NOMO-1 treated with DMSO at 0.1 percent for 48 hours (cell line): ENCODE data around the gene FOLR3.
"Not testable (repeated sequence)": the region's sequence is repeated elsewhere in the genome, so short reads cannot be mapped to it uniquely, and the experiment has no call there.

Experiments used
- DNase-seq: peaks from one replicate; lab custom pipeline; 2025; ENCODE audit not compliant: unreplicated experiment; lab: John Stamatoyannopoulos, UW

Gene FOLR3

GRCh38 chr11:72162891-72163492 lies 27.5 kb downstream of the FOLR3 start:
- no peak for DNase-seq

GRCh38 chr11:72164187-72164586 lies 28.7 kb downstream of the FOLR3 start:
- DNase-seq = not testable (repeated sequence)

- DNase-seq = not testable (repeated sequence)
Measured at GRCh38 chr11:72169046-72169555, 33.6 kb downstream of the FOLR3 start.

DNA sequence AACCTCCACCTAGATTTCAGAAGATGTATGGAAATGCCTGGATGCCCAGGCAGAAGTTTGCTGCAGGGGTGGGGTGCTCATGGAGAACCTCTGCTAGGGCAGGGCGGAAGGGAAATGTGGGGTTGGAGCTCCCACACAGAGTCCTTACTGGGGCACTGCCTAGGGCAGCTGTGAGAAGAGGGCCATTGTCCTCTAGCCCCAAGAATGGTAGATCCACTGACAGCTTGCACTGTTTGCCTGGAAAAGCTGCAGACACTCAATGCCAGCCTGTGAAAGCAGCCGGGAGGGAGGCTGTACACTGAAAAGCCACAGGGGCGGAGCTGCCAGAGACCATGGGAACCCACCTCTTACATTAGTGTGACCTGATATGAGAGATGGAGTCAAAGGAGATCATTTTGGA lies 34.2 kb downstream of the FOLR3 start:
- DNase-seq = not testable (repeated sequence)

GRCh38 chr11:72172043-72172442 lies 36.5 kb downstream of the FOLR3 start:
- not testable (repeated sequence) for DNase-seq

- DNase-seq = no peak
Measured at GRCh38 chr11:72173291-72173690, 37.8 kb downstream of the FOLR3 start.

- no peak for DNase-seq
Measured at GRCh38 chr11:72174302-72175070, 39.0 kb downstream of the FOLR3 start.

DNA sequence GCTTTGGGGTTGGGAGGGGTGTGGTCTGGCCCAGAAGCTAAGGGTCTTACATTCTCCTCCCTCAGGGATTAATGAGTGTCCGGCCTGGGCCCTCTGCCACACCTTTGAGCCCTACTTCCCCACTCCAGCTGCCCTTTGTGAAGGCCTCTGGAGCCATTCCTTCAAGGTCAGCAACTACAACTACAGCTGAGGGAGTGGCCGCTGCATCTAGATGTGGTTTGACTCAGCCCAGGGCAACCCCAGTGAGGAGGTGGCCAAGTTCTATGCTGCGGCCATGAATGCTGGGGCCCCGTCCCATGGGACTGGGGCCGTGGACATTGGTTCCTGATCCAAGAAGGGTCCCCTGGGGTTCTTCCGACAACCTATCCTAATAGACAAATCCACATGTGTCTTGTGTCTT lies 42.1 kb downstream of the FOLR3 start:
- no peak for DNase-seq

DNA sequence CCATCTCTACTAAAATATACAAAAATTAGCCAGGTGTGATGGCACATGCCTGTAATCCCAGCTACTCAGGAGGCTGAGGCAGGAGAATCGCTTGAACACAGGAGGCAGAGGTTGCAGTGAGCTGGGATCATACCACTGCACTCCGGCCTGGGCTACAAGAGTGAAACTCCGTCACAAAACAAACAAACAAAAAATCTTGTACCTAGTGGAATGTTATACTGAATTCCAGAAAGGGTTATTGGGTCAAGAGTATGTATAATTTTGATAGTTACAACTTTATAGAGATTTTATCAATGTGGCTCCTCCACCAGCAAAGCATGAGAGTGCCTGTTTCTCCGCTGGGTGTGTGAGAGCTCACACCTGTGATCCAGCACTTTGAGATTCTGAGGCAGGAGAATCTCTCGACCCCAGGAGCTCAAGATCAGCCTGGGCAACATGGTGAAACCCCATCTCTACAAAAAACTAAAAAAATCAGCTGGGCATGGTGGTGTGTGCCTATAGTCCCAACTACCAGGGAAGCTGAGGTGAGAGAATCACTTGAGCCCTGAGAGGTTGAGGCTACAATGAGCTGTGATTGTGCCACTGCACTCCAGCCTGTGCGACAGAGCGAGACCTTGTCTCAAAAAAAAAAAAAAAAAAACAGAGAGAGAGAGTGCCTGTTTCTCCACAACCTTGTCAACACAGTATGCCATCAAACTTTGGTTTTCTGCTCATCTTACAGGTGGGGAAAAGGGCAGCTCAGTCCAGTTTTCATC lies 43.7 kb downstream of the FOLR3 start:
- no peak for DNase-seq

DNA sequence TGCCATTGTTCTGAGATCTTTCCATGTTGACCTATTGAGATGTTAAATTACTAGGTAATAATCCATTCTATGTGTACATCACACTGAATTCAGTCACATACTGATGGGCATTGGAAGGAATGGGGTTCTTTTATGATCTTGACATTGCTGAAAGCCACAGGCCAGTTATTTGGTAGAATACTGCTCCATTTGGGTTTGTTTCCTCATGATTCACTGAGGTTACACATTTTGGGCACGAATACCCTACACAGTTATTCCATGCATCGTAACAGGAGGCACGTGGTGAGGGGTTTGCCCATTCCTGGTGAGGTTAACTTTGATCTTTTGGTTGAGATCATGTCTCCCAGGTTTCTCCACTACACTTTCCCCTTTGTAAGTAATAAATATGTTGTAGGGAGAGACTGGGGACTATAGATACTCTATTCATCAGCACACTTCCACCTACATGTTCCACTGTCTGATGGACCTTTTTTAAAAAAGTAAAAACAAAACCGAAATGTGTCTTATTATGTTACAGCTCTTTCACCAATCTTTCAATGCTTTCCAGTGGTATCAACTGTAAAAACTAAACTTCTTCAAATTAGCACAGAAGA lies 44.4 kb downstream of the FOLR3 start:
- DNase-seq = no peak

DNA sequence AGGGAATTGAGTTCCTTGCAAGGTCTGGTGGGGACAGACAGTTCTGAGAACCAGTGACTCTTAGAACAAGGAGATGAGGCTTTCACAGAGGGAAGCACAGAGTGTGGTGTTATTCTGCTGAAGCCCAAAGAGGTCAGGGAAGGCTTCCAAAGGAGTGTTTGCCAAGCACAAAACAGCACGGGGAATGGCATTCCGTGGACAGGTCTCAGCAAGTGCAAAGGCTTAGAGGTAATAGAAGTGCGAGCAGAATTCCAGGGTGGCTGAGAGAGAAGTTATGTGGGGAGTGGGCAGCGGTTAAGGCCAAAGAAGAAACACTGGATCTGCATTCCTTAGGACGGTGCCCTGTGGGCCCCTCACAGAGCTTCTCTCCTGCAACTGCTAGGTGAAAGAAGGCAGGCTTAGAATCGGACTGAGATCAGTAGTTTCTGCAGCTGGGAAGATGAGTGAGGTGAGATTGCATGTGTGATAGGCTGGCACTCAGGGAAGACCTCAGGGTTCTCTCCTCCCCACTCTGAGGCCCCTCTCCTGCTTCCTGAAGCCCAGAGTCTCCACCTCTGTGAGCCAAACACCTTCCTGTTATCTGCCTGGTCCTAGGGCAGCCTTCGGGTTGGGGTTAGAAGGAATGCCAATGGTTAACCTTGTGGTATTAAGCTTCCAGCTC lies 45.5 kb downstream of the FOLR3 start:
- DNase-seq = not testable (repeated sequence)

- not testable (repeated sequence) for DNase-seq
Measured at GRCh38 chr11:72181553-72181958, 46.0 kb downstream of the FOLR3 start.

DNA sequence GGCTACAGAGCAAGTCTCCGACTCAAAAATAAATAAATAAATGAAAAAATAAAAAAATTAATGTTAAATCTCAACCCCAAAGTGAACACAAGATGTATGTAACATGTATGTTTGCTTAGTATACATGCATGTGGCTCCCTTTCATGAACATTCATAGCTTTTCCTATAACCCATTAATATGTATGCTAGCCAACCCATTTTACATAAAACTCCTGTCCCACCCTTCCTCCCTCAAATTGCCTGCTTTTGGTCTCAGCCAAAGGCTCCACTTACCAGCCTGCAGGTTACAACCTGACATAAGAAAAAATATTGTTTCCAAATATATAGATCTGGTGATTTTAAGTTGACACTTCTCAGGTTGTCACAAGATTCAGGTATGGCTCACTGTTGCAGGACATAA lies 52.7 kb downstream of the FOLR3 start:
- DNase-seq = no peak
